SJCRH30 (cell line): ENCODE measurements around the gene THAP7. TPM values are rescaled to one million over a fixed set of nuclear protein-coding genes. Genes with fewer than 3 reads are reported as not detected.

Experiments used
- DNase-seq, 2 experiments: peaks; one replicate each; pipeline ENCODE4 v3.0.0-alpha.2; 2015 to 2020
- H3K27ac ChIP-seq: fragments of 250-450 bp; sonication (Bioruptor Pico); 2 replicates; pipeline ENCODE4 v1.5.1; 2020; ENCODE audit warnings: mild to moderate bottlenecking, moderate library complexity
- H3K27me3 ChIP-seq: fragments of 250-450 bp; sonication (Bioruptor Pico); 2 replicates; pipeline ENCODE4 v1.5.1; 2020; ENCODE audit warnings: mild to moderate bottlenecking, moderate library complexity
- H3K36me3 ChIP-seq: fragments of 250-450 bp; sonication (Bioruptor Pico); 2 replicates; pipeline ENCODE4 v1.5.1; 2020; ENCODE audit warnings: mild to moderate bottlenecking, moderate library complexity
- H3K4me1 ChIP-seq: fragments of 250-450 bp; sonication (Bioruptor Pico); 2 replicates; pipeline ENCODE4 v1.5.1; 2020; ENCODE audit warnings: mild to moderate bottlenecking, moderate library complexity
- H3K4me3 ChIP-seq: fragments of 250-450 bp; sonication (Bioruptor Pico); 2 replicates; pipeline ENCODE4 v1.5.1; 2020; ENCODE audit warnings: mild to moderate bottlenecking, moderate library complexity
- H3K9me3 ChIP-seq: fragments of 250-450 bp; sonication (Bioruptor Pico); replicated peaks from 2 replicates; pipeline ENCODE4 v1.5.1; 2020; ENCODE audit warnings: mild to moderate bottlenecking, moderate library complexity
- total RNA-seq: library from RNA; depleted of rRNA; stranded (reverse); fragments of >200 nt; shearing (Covaris generic); gene quantifications from 2 replicates; pipeline ENCODE4 v1.2.3, GENCODE V29; 2014

Gene THAP7
- total RNA-seq, 1 experiment from 2014 or later: 42.1 TPM

DNA sequence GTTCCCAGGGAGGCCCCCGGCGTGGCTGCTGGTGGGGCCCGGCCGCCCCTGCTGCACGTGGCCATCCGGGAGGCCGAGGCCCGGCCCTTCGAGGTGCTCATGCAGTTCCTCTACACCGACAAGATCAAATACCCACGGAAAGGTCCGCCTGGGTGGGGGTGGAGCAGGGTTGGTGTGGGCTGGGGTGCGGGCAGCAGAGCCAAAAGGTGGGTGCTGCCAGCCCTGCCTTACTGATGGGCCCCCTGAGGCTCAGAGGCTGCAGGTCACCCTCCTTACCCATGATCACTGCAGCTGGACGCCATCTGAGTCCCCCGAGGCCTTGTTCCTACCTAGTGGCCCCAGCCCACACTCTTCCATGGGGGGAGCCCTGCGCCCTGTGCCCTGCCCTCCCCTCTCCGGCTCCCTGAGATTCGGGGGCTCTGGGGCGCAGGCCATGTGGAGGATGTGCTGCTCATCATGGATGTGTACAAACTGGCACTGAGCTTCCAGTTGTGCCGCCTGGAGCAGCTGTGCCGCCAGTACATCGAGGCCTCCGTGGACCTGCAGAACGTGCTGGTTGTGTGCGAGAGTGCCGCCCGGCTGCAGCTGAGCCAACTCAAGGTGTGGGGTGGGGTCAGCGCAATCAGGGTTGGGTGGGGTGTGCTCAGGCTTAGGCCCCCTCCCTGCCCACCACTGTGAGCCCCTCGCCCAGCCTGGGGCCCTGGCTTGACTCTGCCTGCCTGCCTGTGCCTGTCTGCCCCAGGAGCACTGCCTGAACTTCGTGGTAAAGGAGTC lies 7.6 kb downstream of the THAP7 start:
- no peaks in the 10 kb centered on the region for H3K4me1 ChIP-seq
- DNase-seq: no peak
- no peak overlapping the region for H3K27ac ChIP-seq
- no peaks in the 10 kb centered on the region for H3K9me3 ChIP-seq
- no peaks in the 10 kb centered on the region; the same call in 1 of the 2 replicates for H3K36me3 ChIP-seq
- no peaks in the 10 kb centered on the region for H3K27me3 ChIP-seq
- H3K4me3 ChIP-seq: no peak overlapping the region

DNA sequence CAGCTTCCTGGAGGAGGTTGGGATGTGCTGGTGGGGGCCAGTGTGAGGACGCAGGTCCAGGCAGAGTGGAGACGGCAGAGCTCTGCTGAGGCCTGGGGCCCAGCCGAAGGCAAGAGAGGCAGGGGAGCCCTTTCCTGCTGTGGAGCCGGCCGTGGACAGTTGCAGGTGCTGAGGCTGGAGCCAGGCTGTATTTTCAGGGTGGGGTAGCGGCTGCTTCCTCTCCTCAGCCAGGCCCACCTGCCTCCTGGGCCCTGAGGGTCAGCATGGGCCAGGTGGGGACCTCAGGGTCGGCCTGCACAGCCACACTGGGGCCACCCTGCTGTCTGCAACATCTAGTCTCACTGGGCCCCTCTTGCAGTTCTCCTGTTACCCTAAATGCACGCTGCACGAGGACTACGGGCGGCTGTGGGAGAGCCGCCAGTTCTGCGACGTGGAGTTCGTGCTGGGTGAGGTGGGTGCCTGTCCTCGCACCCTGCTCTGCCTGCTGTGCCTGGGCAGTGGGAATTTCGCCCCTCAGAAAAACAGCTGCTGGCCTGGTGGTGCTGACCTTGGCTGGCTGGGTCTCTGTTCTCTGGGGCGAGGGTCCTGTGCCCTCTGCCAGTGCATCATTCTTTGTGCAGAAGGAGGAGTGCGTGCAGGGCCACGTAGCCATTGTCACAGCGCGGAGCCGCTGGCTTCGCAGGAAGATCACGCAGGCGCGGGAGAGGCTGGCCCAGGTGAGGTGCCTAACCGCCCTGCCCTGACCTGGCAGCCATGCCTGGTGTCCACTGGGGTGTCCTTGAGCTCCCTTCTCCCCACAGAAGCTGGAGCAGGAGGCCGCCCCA lies 8.4 kb downstream of the THAP7 start:
- H3K9me3 ChIP-seq: no peaks in the 10 kb centered on the region
- no peaks in the 10 kb centered on the region for H3K27me3 ChIP-seq
- H3K36me3 ChIP-seq: no peaks in the 10 kb centered on the region
- no peak overlapping the region for H3K4me3 ChIP-seq
- no peak overlapping the region for H3K27ac ChIP-seq
- no peaks in the 10 kb centered on the region for H3K4me1 ChIP-seq
- no peak for DNase-seq

DNA sequence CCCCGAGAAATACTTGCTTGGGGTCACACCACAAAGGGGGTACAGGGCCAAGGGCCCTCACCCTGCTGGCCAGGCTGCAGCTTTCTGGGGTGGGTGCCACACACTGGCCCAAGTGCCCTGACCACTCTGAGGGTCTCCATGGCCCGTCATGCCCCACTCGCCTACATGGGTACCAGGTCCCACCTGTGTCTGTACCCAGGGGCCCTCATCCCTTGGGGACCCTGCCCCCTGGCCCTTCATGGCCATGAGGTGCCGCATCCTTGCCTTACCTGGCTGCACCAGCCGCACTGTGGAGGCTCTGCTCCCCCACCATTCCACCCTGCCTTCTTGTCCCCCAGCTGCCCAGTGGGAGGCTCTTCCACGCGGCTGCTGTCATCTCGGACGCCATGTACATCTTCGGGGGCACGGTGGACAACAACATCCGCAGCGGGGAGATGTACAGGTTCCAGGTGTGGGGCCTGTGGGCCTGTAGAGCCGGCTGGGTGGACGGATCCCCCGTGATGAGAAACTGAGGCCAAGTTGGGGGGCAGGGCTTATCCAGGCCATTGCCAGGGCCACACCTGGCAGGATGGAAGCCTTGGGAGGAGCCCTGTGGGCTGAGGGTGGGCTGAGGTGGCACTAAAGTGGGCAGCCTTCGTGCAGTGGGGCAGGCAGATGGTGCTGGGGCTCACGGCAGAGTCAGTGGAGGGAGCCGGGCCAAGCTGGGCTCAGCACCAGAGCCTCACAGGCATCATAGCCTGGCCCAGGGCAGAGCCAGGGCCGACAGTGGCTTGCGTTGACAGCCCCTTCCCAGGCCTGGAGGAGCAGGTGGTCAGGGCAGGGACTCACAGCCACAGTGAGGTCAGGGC lies 9.2 kb downstream of the THAP7 start:
- H3K36me3 ChIP-seq: no peaks in the 10 kb centered on the region

DNA sequence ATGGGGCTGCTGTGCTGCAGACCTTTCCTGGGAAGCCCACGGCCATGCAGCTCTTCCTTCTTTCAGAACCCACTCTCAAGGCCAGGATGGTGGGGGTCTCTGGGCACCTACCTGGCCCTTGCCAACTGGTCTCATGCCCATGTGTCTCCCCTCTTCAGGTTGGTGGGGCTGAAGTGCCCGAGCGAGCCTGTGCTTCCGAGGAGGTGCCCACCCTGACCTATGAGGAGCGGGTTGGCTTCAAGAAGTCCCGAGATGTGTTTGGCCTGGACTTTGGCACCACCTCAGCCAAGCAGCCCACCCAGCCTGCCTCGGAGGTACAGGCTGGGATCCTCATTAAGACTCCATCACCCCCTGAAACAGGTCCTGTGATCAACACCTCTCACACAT lies 9.9 kb downstream of the THAP7 start:
- no peaks in the 10 kb centered on the region for H3K9me3 ChIP-seq
- no peak for DNase-seq
- no peak overlapping the region for H3K27ac ChIP-seq
- no peak overlapping the region for H3K4me3 ChIP-seq
- H3K4me1 ChIP-seq: no peaks in the 10 kb centered on the region
- no peaks in the 10 kb centered on the region for H3K27me3 ChIP-seq
- no peaks in the 10 kb centered on the region for H3K36me3 ChIP-seq

More for the DNA sequence above, 9.2 kb downstream of the THAP7 start:
- no peak overlapping the region for H3K27ac ChIP-seq
- no peaks in the 10 kb centered on the region for H3K4me1 ChIP-seq
- no peaks in the 10 kb centered on the region for H3K9me3 ChIP-seq
- H3K27me3 ChIP-seq: no peaks in the 10 kb centered on the region
- no peak for DNase-seq
- no peak overlapping the region for H3K4me3 ChIP-seq

DNA sequence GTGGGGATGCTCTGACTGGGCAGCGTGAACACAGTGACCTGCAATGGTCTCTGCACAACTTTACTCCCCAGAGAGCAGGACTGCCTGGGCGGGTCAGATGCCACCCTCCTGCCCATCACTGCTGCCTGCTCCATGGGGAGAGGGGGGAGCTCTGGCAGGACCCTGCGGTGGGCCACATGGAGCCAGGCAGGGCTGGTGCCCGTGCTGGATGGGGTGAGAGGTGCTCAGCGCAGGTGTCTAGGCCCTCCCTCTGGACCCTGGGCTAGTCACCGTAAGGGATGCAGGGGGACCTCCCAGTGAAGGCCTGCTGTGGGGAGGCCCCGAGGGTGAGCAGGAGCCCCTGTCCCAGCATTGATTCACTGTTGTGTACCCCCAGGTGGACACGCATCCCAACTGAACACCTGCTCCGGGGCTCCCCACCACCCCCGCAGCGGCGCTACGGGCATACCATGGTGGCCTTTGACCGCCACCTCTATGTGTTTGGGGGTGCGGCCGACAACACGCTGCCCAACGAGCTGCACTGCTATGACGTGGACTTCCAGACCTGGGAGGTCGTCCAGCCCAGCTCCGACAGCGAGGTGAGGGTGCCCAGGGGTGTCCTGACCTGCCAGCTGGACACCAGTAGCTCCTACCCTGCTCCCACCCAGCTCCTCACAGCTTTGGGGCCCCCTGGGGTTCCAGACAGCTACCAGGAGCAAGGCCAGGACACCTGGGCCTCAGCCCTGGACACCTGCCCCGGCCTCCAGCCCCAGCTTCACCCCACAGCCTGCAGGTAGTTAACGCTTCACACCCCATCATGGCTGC lies 10.5 kb downstream of the THAP7 start:
- H3K36me3 ChIP-seq: 0 out of 2 replicates have a peak, but pooled peaks cover under 1% of the 10 kb centered on the region
- H3K27ac ChIP-seq: no peak overlapping the region
- no peak overlapping the region for H3K4me3 ChIP-seq
- no peaks in the 10 kb centered on the region for H3K9me3 ChIP-seq
- no peaks in the 10 kb centered on the region for H3K4me1 ChIP-seq
- DNase-seq: no peak
- H3K27me3 ChIP-seq: no peaks in the 10 kb centered on the region

GRCh38 chr22:20990184-20991180 lies 11.4 kb downstream of the THAP7 start:
- Histone ChIP-seq H3K27ac (no peak overlapping the region), H3K9me3 (no peaks in the 10 kb centered on the region), H3K36me3 (0 out of 2 replicates have a peak, but pooled peaks cover 4% of the 10 kb centered on the region), H3K27me3 (no peaks in the 10 kb centered on the region), H3K4me1 (no peaks in the 10 kb centered on the region), H3K4me3 (no peak overlapping the region)
- no peak for DNase-seq

- Histone ChIP-seq H3K4me1 (no peaks in the 10 kb centered on the region), H3K4me3 (no peak overlapping the region), H3K27ac (no peak overlapping the region), H3K27me3 (no peaks in the 10 kb centered on the region), H3K9me3 (no peaks in the 10 kb centered on the region), H3K36me3 (0 out of 2 replicates have a peak, but pooled peaks cover 4% of the 10 kb centered on the region)
- no peak for DNase-seq
Observed at GRCh38 chr22:20989323-20990138, 12.4 kb downstream of the THAP7 start.

GRCh38 chr22:20988573-20989322 lies 13.2 kb downstream of the THAP7 start:
- no peaks in the 10 kb centered on the region for H3K4me1 ChIP-seq
- 0 out of 2 replicates have a peak, but pooled peaks cover 4% of the 10 kb centered on the region for H3K36me3 ChIP-seq
- H3K27me3 ChIP-seq: no peaks in the 10 kb centered on the region
- no peak overlapping the region for H3K27ac ChIP-seq
- DNase-seq: no peak
- H3K9me3 ChIP-seq: no peaks in the 10 kb centered on the region
- H3K4me3 ChIP-seq: no peak overlapping the region

DNA sequence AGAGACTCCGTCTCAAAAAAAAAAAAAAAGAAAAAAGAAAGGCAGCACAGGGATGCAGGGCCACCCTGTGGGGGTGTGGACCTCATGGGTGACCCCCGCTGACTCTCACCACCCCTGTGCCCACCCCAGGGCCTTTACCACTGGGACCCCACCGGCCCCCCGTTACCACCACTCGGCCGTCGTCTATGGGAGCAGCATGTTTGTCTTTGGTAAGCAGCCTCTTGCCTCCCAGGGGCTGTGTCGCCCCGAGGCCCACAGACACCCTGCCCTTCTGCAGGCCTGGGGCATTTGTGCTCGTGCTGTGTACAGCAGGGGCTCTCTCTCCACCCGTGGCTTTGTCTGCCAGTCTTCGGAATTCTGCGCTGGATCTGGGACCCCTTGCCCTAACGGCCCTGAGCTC lies 14.5 kb downstream of the THAP7 start:
- Histone ChIP-seq H3K36me3 (0 out of 2 replicates have a peak, but pooled peaks cover 4% of the 10 kb centered on the region), H3K27ac (no peak overlapping the region), H3K4me1 (no peaks in the 10 kb centered on the region)

DNA sequence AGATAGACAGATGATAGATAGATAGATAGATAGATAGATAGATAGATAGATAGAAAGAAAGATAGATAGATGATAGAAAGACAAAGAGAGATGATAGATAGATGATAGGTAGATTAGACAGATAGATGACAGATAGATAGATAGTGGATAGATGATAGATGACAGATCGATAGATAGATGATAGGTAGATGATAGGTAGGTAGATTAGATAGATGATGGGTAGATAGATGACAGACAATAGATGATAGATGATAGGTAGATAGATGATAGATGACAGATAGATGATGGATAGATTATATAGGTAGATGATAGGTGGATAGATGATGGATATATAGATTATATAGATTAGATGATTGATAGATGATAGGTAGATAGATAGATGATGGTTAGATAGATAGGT lies 15.6 kb downstream of the THAP7 start:
- Histone ChIP-seq H3K4me1 (no peaks in the 10 kb centered on the region; the same call in 1 of the 2 replicates), H3K9me3 (no peaks in the 10 kb centered on the region), H3K27me3 (no peaks in the 10 kb centered on the region), H3K27ac (no peak overlapping the region), H3K4me3 (no peak overlapping the region), H3K36me3 (0 out of 2 replicates have a peak, but pooled peaks cover 4% of the 10 kb centered on the region)
- DNase-seq: no peak

More for the DNA sequence above, 14.5 kb downstream of the THAP7 start:
- H3K9me3 ChIP-seq: no peaks in the 10 kb centered on the region
- DNase-seq: no peak
- no peak overlapping the region for H3K4me3 ChIP-seq
- H3K27me3 ChIP-seq: no peaks in the 10 kb centered on the region

- Histone ChIP-seq H3K4me1 (peaks cover 3% of the 10 kb centered on the region; the same call in 1 of the 2 replicates), H3K9me3 (no peaks in the 10 kb centered on the region), H3K4me3 (no peak overlapping the region), H3K27me3 (no peaks in the 10 kb centered on the region), H3K36me3 (0 out of 2 replicates have a peak, but pooled peaks cover 4% of the 10 kb centered on the region), H3K27ac (no peak overlapping the region)
- DNase-seq: no peak
Observed at GRCh38 chr22:20985720-20986119, 16.2 kb downstream of the THAP7 start.
